Measurements from ENCODE around the gene ZNF827.

The ZNF827 gene

DNA sequence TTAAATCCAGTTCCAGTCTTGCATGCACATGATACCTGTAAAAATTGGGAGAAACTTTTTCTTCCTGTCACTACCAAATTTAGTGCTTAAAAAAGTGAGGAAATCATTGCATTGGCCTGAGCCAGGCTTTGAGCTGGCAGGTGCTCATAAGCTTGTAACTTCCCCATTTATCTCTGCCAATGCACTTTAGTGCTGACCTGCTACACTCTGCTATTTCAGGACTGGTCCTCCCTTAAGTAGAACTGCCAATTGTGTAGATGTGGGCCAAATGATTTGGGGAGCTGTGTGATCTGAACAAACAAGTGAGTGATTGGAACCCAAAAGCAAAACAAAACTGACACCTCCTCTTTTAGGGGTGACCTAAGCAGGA lies 51.8 kb downstream of the ZNF827 start:
- no peak overlapping the region for H3K4me3 ChIP-seq (ENCODE audit: insufficient read depth, low read length, poor library complexity, severe bottlenecking)
- H2AFZ ChIP-seq (ENCODE audit: low read depth, low read length, severe bottlenecking): no peak overlapping the region
- H3F3A ChIP-seq (ENCODE audit: insufficient read depth): no peaks in the 10 kb centered on the region
- no peak overlapping the region for H3K4me2 ChIP-seq (ENCODE audit: low read depth, low read length, poor library complexity, severe bottlenecking)
- H3K9me3 ChIP-seq (ENCODE audit: insufficient read depth, low read length): no peaks in the 10 kb centered on the region
- no peak overlapping the region for H3K9ac ChIP-seq (ENCODE audit: low read length)
- H3K27ac ChIP-seq (ENCODE audit: low read depth, low read length): no peak overlapping the region
- H3K79me2 ChIP-seq (ENCODE audit: insufficient read depth, low read length): peaks cover 78% of the 10 kb centered on the region
- TF ChIP-seq, protein P1, sequence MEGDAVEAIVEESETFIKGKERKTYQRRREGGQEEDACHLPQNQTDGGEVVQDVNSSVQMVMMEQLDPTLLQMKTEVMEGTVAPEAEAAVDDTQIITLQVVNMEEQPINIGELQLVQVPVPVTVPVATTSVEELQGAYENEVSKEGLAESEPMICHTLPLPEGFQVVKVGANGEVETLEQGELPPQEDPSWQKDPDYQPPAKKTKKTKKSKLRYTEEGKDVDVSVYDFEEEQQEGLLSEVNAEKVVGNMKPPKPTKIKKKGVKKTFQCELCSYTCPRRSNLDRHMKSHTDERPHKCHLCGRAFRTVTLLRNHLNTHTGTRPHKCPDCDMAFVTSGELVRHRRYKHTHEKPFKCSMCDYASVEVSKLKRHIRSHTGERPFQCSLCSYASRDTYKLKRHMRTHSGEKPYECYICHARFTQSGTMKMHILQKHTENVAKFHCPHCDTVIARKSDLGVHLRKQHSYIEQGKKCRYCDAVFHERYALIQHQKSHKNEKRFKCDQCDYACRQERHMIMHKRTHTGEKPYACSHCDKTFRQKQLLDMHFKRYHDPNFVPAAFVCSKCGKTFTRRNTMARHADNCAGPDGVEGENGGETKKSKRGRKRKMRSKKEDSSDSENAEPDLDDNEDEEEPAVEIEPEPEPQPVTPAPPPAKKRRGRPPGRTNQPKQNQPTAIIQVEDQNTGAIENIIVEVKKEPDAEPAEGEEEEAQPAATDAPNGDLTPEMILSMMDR (IDR thresholded peaks at IDR 0.05; ENCODE audit: insufficient read depth, low read length, poor library complexity, severe bottlenecking): no peak
- no peak for TF ChIP-seq EZH2phosphoT487 (conservative IDR thresholded peaks at IDR 0.05; ENCODE audit: low read length)
- H4K20me1 ChIP-seq (ENCODE audit: low read depth, low read length): peaks cover 4% of the 10 kb centered on the region; the same call in 1 of the 2 replicates
- H3K27me3 ChIP-seq (ENCODE audit: low read length): no peaks in the 10 kb centered on the region
- peaks cover 21% of the 10 kb centered on the region; the same call in 1 of the 2 replicates for H3K36me3 ChIP-seq (ENCODE audit: low read length)
- no peaks in the 10 kb centered on the region for H3K9me2 ChIP-seq (replicated peaks; ENCODE audit: insufficient read depth, low read length)

DNA sequence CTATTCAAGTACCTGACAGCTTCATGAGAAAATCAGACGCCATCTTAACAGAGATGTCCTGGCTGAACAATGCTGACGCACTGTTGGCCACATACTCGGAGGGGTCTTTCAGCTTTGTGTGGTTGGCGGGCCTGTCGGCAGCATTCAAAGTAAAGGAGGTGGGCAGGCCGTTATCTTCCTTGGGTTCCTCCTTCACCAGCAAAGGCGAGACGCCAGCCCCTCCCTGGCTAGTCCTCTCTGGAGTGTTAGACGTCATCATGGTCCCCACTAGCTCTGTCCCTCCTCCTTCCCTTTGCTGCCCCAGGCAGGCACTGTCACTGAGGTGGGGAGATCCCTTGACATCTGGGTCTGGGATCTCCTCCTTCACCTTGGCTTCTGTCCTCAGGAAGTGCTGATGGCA lies 53.0 kb downstream of the ZNF827 start:
- Histone ChIP-seq H3F3A (ENCODE audit: insufficient read depth) (no peaks in the 10 kb centered on the region), H3K36me3 (ENCODE audit: low read length) (peaks cover 15% of the 10 kb centered on the region; the same call in 1 of the 2 replicates), H3K79me2 (ENCODE audit: insufficient read depth, low read length) (peaks cover 80% of the 10 kb centered on the region)

DNA sequence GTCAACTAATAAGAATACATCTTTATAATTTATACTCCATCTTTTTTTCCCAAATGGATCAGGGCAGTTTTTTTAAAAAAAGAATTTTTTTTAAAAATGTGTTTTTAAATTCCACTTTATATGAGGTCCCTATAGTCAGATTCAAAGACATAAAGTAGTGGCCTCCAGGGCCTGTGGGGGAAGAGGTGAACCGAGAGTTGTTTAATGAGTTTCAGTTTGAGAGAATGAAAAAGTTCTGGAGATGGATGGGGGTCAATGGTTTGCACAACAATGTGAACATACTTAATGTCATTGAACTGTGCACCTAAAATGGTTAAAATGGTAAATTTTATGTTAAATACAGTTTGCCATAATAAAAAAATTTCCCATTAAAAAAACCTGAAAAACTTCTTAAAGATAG lies 53.8 kb downstream of the ZNF827 start:
- Histone ChIP-seq H3K36me3 (ENCODE audit: low read length) (peaks cover 15% of the 10 kb centered on the region; the same call in 1 of the 2 replicates), H2AFZ (ENCODE audit: low read depth, low read length, severe bottlenecking) (no peak overlapping the region), H3K4me2 (ENCODE audit: low read depth, low read length, poor library complexity, severe bottlenecking) (no peak overlapping the region), H3K9me3 (ENCODE audit: insufficient read depth, low read length) (no peaks in the 10 kb centered on the region), H3F3A (ENCODE audit: insufficient read depth) (no peaks in the 10 kb centered on the region), H3K9ac (ENCODE audit: low read length) (no peak overlapping the region), H3K27ac (ENCODE audit: low read depth, low read length) (no peak overlapping the region), H3K79me2 (ENCODE audit: insufficient read depth, low read length) (peaks cover 75% of the 10 kb centered on the region), H3K9me2 (replicated peaks; ENCODE audit: insufficient read depth, low read length) (no peaks in the 10 kb centered on the region), H4K20me1 (ENCODE audit: low read depth, low read length) (peaks cover 4% of the 10 kb centered on the region; the same call in 1 of the 2 replicates), H3K27me3 (ENCODE audit: low read length) (no peaks in the 10 kb centered on the region), H3K4me3 (ENCODE audit: insufficient read depth, low read length, poor library complexity, severe bottlenecking) (no peak overlapping the region)
- TF ChIP-seq EZH2phosphoT487 (conservative IDR thresholded peaks at IDR 0.05; ENCODE audit: low read length): no peak
- TF ChIP-seq, protein P1 (IDR thresholded peaks at IDR 0.05; ENCODE audit: insufficient read depth, low read length, poor library complexity, severe bottlenecking): no peak

More for the DNA sequence above, 53.0 kb downstream of the ZNF827 start:
- peaks cover 4% of the 10 kb centered on the region; the same call in 1 of the 2 replicates for H4K20me1 ChIP-seq (ENCODE audit: low read depth, low read length)
- H3K9me2 ChIP-seq (replicated peaks; ENCODE audit: insufficient read depth, low read length): no peaks in the 10 kb centered on the region
- no peak overlapping the region for H3K9ac ChIP-seq (ENCODE audit: low read length)
- no peak overlapping the region for H3K4me3 ChIP-seq (ENCODE audit: insufficient read depth, low read length, poor library complexity, severe bottlenecking)
- TF ChIP-seq, protein P1 (IDR thresholded peaks at IDR 0.05; ENCODE audit: insufficient read depth, low read length, poor library complexity, severe bottlenecking): no peak
- TF ChIP-seq EZH2phosphoT487 (conservative IDR thresholded peaks at IDR 0.05; ENCODE audit: low read length): no peak
- H3K27ac ChIP-seq (ENCODE audit: low read depth, low read length): no peak overlapping the region
- H3K9me3 ChIP-seq (ENCODE audit: insufficient read depth, low read length): no peaks in the 10 kb centered on the region
- H3K4me2 ChIP-seq (ENCODE audit: low read depth, low read length, poor library complexity, severe bottlenecking): no peak overlapping the region
- H3K27me3 ChIP-seq (ENCODE audit: low read length): no peaks in the 10 kb centered on the region
- H2AFZ ChIP-seq (ENCODE audit: low read depth, low read length, severe bottlenecking): no peak overlapping the region
